Trophoblast cell (in vitro differentiated cells and primary cell): ENCODE data around the gene MAP2K6.
A peak's percentile ranks its signal among the peaks of the same experiment; 100 is the strongest.

ENCODE experiments used
- DNase-seq, 2 donors: peaks; one replicate each; pipeline ENCODE4 v3.0.0-alpha.2; 2016
- H2AFZ ChIP-seq: 2 replicates; pipeline ENCODE4 v1.6.1; 2013; ENCODE audit warnings: low read length, moderate library complexity, mild to moderate bottlenecking; ENCODE audit not compliant: insufficient read depth, poor library complexity
- H2AK5ac ChIP-seq: 2 replicates; pipeline ENCODE4 v1.6.1; 2013; ENCODE audit warnings: mild to moderate bottlenecking, low read length
- H2BK120ac ChIP-seq: 2 replicates; pipeline ENCODE4 v1.6.1; 2013; ENCODE audit warnings: low read length, mild to moderate bottlenecking, moderate library complexity; ENCODE audit not compliant: insufficient read depth, poor library complexity
- H2BK12ac ChIP-seq: 2 replicates; pipeline ENCODE4 v1.6.1; 2013; ENCODE audit warnings: mild to moderate bottlenecking, low read length, moderate library complexity
- H2BK5ac ChIP-seq: 2 replicates; pipeline ENCODE4 v1.6.1; 2013; ENCODE audit warnings: low read length, low read depth, moderate library complexity, mild to moderate bottlenecking; ENCODE audit not compliant: poor library complexity
- H3K14ac ChIP-seq: 2 replicates; pipeline ENCODE4 v1.6.1; 2013; ENCODE audit warnings: mild to moderate bottlenecking, low read length
- H3K18ac ChIP-seq: 2 replicates; pipeline ENCODE4 v1.6.1; 2013; ENCODE audit warnings: mild to moderate bottlenecking, low read length
- H3K23ac ChIP-seq: 2 replicates; pipeline ENCODE4 v1.6.1; 2013; ENCODE audit warnings: low read length
- H3K27ac ChIP-seq: 2 replicates; pipeline ENCODE4 v1.5.1; 2013; ENCODE audit warnings: low read depth, mild to moderate bottlenecking, inconsistent platforms, low read length, moderate library complexity
- H3K27me3 ChIP-seq: 2 replicates; pipeline ENCODE4 v1.6.1; 2013; ENCODE audit warnings: inconsistent platforms, mild to moderate bottlenecking, low read length, moderate library complexity; ENCODE audit not compliant: insufficient read depth
- H3K36me3 ChIP-seq, 2 experiments: 1 replicate in 1 of 2; 2 replicates in 1 of 2; pipeline ENCODE4 v1.6.1; 2013; ENCODE audit warnings: low read length in 2 of 2, mild to moderate bottlenecking in 2 of 2, moderate library complexity in 1 of 2; ENCODE audit not compliant: insufficient read depth in 2 of 2, control insufficient read depth in 1 of 2
- H3K4ac ChIP-seq: 2 replicates; pipeline ENCODE4 v1.6.1; 2013; ENCODE audit warnings: low read depth, mild to moderate bottlenecking, low read length, moderate library complexity
- H3K4me1 ChIP-seq, 2 experiments: 1 replicate in 1 of 2; 2 replicates in 1 of 2; pipeline ENCODE4 v1.6.1; 2013; ENCODE audit warnings: low read length in 2 of 2, mild to moderate bottlenecking in 2 of 2, moderate library complexity in 1 of 2; ENCODE audit not compliant: insufficient read depth in 2 of 2, control insufficient read depth in 1 of 2
- H3K4me2 ChIP-seq: 2 replicates; pipeline ENCODE4 v1.6.1; 2013; ENCODE audit warnings: inconsistent platforms, mild to moderate bottlenecking, low read length, moderate library complexity
- H3K4me3 ChIP-seq: 2 replicates; pipeline ENCODE4 v1.5.1; 2013; ENCODE audit warnings: mild to moderate bottlenecking, low read depth, low read length, inconsistent platforms
- H3K79me1 ChIP-seq: one replicate; pipeline ENCODE4 v1.6.1; 2013; ENCODE audit warnings: low read length
- H3K79me2 ChIP-seq: 2 replicates; pipeline ENCODE4 v1.6.1; 2013; ENCODE audit warnings: low read length, mild to moderate bottlenecking; ENCODE audit not compliant: control insufficient read depth, insufficient read depth, poor library complexity
- H3K9ac ChIP-seq: 2 replicates; pipeline ENCODE4 v1.6.1; 2013; ENCODE audit warnings: mild to moderate bottlenecking, low read length
- H3K9me3 ChIP-seq: 2 replicates; pipeline ENCODE4 v1.6.1; 2013; ENCODE audit warnings: low read depth, mild to moderate bottlenecking, control low read depth, inconsistent platforms, low read length; ENCODE audit not compliant: insufficient read depth
- H4K12ac ChIP-seq: 2 replicates; pipeline ENCODE4 v1.6.1; 2013; ENCODE audit warnings: low read depth, mild to moderate bottlenecking, low read length, moderate library complexity
- H4K8ac ChIP-seq: 2 replicates; pipeline ENCODE4 v1.6.1; 2013; ENCODE audit warnings: low read depth, mild to moderate bottlenecking, low read length, moderate library complexity
- H4K91ac ChIP-seq: one replicate; pipeline ENCODE4 v1.6.1; 2013; ENCODE audit warnings: low read depth, mild to moderate bottlenecking, low read length, moderate library complexity
- WGBS: extraction: QIAGEN DNeasy Blood & Tissue Kit; methylation state at CpG from one replicate; pipeline ENCODE4 v1.1.7; 2013; ENCODE audit warnings: missing lambda C conversion rate; ENCODE audit not compliant: insufficient read length, insufficient coverage; ENCODE audit errors: extremely low coverage; 5-methylcytosine and 5-hydroxymethylcytosine counted together

Gene MAP2K6

DNA sequence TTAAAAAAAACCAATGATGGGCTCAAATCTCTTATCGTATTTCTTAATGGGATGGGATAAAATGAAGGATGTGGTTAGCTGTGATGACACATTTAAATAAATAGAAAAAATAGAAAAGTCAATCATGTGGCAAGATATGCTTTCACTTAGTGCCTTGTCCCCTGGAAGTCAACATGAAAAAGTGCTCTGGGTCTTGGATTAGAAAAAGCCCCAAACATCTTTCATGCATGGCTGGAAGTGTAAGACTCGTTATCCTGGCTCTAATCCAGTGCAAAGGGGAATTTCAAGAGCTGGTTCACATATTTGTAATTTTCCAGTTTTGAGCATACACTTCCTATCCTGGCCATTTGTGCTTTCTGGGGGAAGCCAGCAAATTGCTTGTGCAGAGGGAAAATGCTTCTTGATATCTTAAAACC lies 160.9 kb downstream of the MAP2K6 start:
- no peak overlapping the region for H3K4me3 ChIP-seq
- no peak overlapping the region for H3K4me2 ChIP-seq
- no peak overlapping the region for H2AK5ac ChIP-seq
- H3K36me3 ChIP-seq, result no peaks in the 10 kb centered on the region
- H4K91ac ChIP-seq, result no peak overlapping the region
- no peak overlapping the region for H3K9ac ChIP-seq
- H3K79me1 ChIP-seq, result no peaks in the 10 kb centered on the region
- H3K18ac ChIP-seq, result no peak overlapping the region
- no peak overlapping the region for H3K23ac ChIP-seq
- H3K4ac ChIP-seq, result no peak overlapping the region
- no peak overlapping the region for H4K12ac ChIP-seq
- H3K79me2 ChIP-seq, result no peaks in the 10 kb centered on the region
- H3K27me3 ChIP-seq, result no peaks in the 10 kb centered on the region
- DNase-seq, result peak in 1 of 2 donors; percentile 68
- no CpG with 5 or more reads among the region's 2 CpGs for WGBS
- H3K9me3 ChIP-seq, result no peaks in the 10 kb centered on the region
- H3K4me1 ChIP-seq, result no peaks in the 10 kb centered on the region
- H2AFZ ChIP-seq, result no peak overlapping the region
- H3K14ac ChIP-seq, result no peak overlapping the region
- no peak overlapping the region for H2BK5ac ChIP-seq
- H4K8ac ChIP-seq, result no peak overlapping the region
- no peak overlapping the region for H2BK120ac ChIP-seq
- no peak overlapping the region for H3K27ac ChIP-seq
- H2BK12ac ChIP-seq, result no peak overlapping the region

DNA sequence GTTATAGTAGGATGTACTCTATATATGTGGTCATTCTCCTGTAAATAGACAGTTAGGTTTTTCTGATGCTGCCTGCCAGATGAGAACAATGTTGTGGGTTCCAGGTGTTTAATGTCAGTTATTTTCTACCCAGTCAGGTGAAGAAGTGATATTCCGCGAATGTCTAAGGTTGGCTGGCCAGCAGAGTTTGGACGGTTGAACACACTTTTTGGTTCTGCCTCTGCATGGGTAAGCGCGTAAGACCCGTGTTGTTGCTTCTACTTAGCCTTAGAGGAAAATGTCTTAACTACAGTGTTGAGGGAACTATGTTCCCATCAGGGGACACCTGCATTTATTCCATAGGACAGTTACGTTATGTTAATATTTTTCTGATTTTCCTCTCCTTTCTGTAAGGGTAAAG lies 162.6 kb downstream of the MAP2K6 start:
- Histone ChIP-seq H4K12ac (no peak overlapping the region), H3K9me3 (no peaks in the 10 kb centered on the region), H2BK120ac (no peak overlapping the region), H3K27ac (no peak overlapping the region), H3K36me3 (no peaks in the 10 kb centered on the region), H3K18ac (no peak overlapping the region), H2AK5ac (no peak overlapping the region), H3K4me2 (no peak overlapping the region), H2AFZ (no peak overlapping the region), H3K9ac (no peak overlapping the region), H3K79me2 (no peaks in the 10 kb centered on the region), H3K79me1 (no peaks in the 10 kb centered on the region), H4K91ac (no peak overlapping the region), H3K23ac (no peak overlapping the region), H3K14ac (no peak overlapping the region), H3K4me3 (no peak overlapping the region), H2BK12ac (no peak overlapping the region), H4K8ac (no peak overlapping the region), H3K4me1 (no peaks in the 10 kb centered on the region), H3K4ac (no peak overlapping the region), H2BK5ac (no peak overlapping the region), H3K27me3 (no peaks in the 10 kb centered on the region)
- DNase-seq, result no peak
- WGBS, result no CpG with 5 or more reads among the region's 7 CpGs

GRCh38 chr17:69578385-69578936 lies 164.0 kb downstream of the MAP2K6 start:
- Histone ChIP-seq H3K27me3 (no peaks in the 10 kb centered on the region), H2AK5ac (no peak overlapping the region), H3K4me1 (no peaks in the 10 kb centered on the region), H4K8ac (no peak overlapping the region), H3K23ac (no peak overlapping the region), H3K4me2 (no peak overlapping the region), H2BK12ac (no peak overlapping the region), H3K4me3 (no peak overlapping the region), H3K18ac (no peak overlapping the region), H3K14ac (no peak overlapping the region), H3K9ac (no peak overlapping the region), H3K79me1 (no peaks in the 10 kb centered on the region), H4K91ac (no peak overlapping the region), H3K4ac (no peak overlapping the region), H3K36me3 (no peaks in the 10 kb centered on the region), H2AFZ (no peak overlapping the region), H4K12ac (no peak overlapping the region), H3K27ac (no peak overlapping the region), H3K9me3 (no peaks in the 10 kb centered on the region), H2BK5ac (no peak overlapping the region), H2BK120ac (no peak overlapping the region), H3K79me2 (no peaks in the 10 kb centered on the region)
- no CpG with 5 or more reads among the region's 4 CpGs for WGBS
- DNase-seq, result no peak

- no peaks in the 10 kb centered on the region for H3K9me3 ChIP-seq
- H3K4me2 ChIP-seq, result no peak overlapping the region
- H3K36me3 ChIP-seq, result no peaks in the 10 kb centered on the region
- H3K23ac ChIP-seq, result no peak overlapping the region
- H3K27me3 ChIP-seq, result no peaks in the 10 kb centered on the region
- H3K18ac ChIP-seq, result no peak overlapping the region
- H3K14ac ChIP-seq, result no peak overlapping the region
- no peaks in the 10 kb centered on the region for H3K4me1 ChIP-seq
- no peaks in the 10 kb centered on the region for H3K79me2 ChIP-seq
- no peak overlapping the region for H4K91ac ChIP-seq
- no peak overlapping the region for H2BK5ac ChIP-seq
- H2AK5ac ChIP-seq, result no peak overlapping the region
- no peak overlapping the region for H2AFZ ChIP-seq
- no peak overlapping the region for H2BK120ac ChIP-seq
- H3K27ac ChIP-seq, result no peak overlapping the region
- no peak for DNase-seq
- H3K4me3 ChIP-seq, result no peak overlapping the region
- no peaks in the 10 kb centered on the region for H3K79me1 ChIP-seq
- H2BK12ac ChIP-seq, result no peak overlapping the region
- no peak overlapping the region for H3K9ac ChIP-seq
- H4K12ac ChIP-seq, result no peak overlapping the region
- no peak overlapping the region for H3K4ac ChIP-seq
- H4K8ac ChIP-seq, result no peak overlapping the region
- no CpG with 5 or more reads among the region's 5 CpGs for WGBS
Measured at GRCh38 chr17:69579961-69580677, 165.6 kb downstream of the MAP2K6 start.
